Loucy (cell line): ENCODE measurements around the gene SGPL1.

Source experiments
- H2AFZ ChIP-seq: fragments of 200-600 bp; sonication (generic); 2 replicates; pipeline ENCODE4 v1.6.0; 2016; ENCODE audit warnings: antibody characterized with exemption, mild to moderate bottlenecking, low read length, moderate library complexity
- H3F3A ChIP-seq: fragments of 200-600 bp; 2 replicates; pipeline ENCODE4 v1.6.0; 2016; ENCODE audit warnings: antibody characterized with exemption, low read depth, mild to moderate bottlenecking
- H3K27me3 ChIP-seq: fragments of 200-600 bp; sonication (generic); 2 replicates; pipeline ENCODE4 v1.6.1; 2014; ENCODE audit warnings: low read length, mild to moderate bottlenecking; ENCODE audit not compliant: insufficient read depth, poor library complexity, severe bottlenecking
- H3K36me3 ChIP-seq: fragments of 200-600 bp; sonication (generic); 2 replicates; pipeline ENCODE4 v1.6.1; 2016; ENCODE audit warnings: low read length; ENCODE audit not compliant: insufficient read depth
- H3K4me1 ChIP-seq: fragments of 200-600 bp; sonication (generic); 2 replicates; pipeline ENCODE4 v1.5.1; 2014; ENCODE audit warnings: low read length, mild to moderate bottlenecking; ENCODE audit not compliant: insufficient read depth, poor library complexity, severe bottlenecking
- H3K4me2 ChIP-seq: fragments of 200-600 bp; sonication (generic); 2 replicates; pipeline ENCODE4 v1.6.0; 2014; ENCODE audit warnings: antibody characterized with exemption, low read length, low read depth, mild to moderate bottlenecking; ENCODE audit not compliant: poor library complexity, severe bottlenecking
- H3K4me3 ChIP-seq: fragments of 200-600 bp; sonication (generic); 2 replicates; pipeline ENCODE4 v1.5.1; 2014; ENCODE audit warnings: low read length, mild to moderate bottlenecking, mixed read lengths; ENCODE audit not compliant: poor library complexity, severe bottlenecking
- H3K79me2 ChIP-seq: fragments of 200-600 bp; sonication (generic); 2 replicates; pipeline ENCODE4 v1.6.1; 2014; ENCODE audit warnings: low read length; ENCODE audit not compliant: insufficient read depth
- H3K9ac ChIP-seq: fragments of 200-600 bp; sonication (generic); 2 replicates; pipeline ENCODE4 v1.6.0; 2014; ENCODE audit warnings: mild to moderate bottlenecking, low read depth, low read length, moderate library complexity; ENCODE audit not compliant: poor library complexity, severe bottlenecking
- H3K9me2 ChIP-seq: fragments of 200-600 bp; sonication (generic); replicated peaks from 2 replicates; pipeline ENCODE4 v1.6.1; 2016; ENCODE audit warnings: low read depth, low read length, mixed read lengths
- H3K9me3 ChIP-seq: fragments of 200-600 bp; sonication (generic); 2 replicates; pipeline ENCODE4 v1.6.1; 2014; ENCODE audit warnings: mild to moderate bottlenecking, antibody characterized with exemption, low read length, low read depth; ENCODE audit not compliant: insufficient read depth
- H4K20me1 ChIP-seq: fragments of 200-600 bp; sonication (generic); 2 replicates; pipeline ENCODE4 v1.6.0; 2014; ENCODE audit warnings: antibody characterized with exemption, low read length, mild to moderate bottlenecking; ENCODE audit not compliant: insufficient read depth, poor library complexity, severe bottlenecking
- CTCF ChIP-seq: fragments of 200-600 bp; sonication (generic); conservative IDR thresholded peaks from 2 replicates; pipeline ENCODE4 v1.5.1; 2014; ENCODE audit warnings: mild to moderate bottlenecking, antibody characterized with exemption, low read length
- EZH2phosphoT487 ChIP-seq: fragments of 200-600 bp; IDR thresholded peaks from 2 replicates; pipeline ENCODE4 v1.6.1; 2018; ENCODE audit warnings: antibody characterized with exemption, mild to moderate bottlenecking, moderate library complexity, borderline replicate concordance

The SGPL1 gene

GRCh38 chr10:70838270-70838805 lies 22.6 kb downstream of the SGPL1 start:
- Histone ChIP-seq H3F3A (no peaks in the 10 kb centered on the region), H3K4me3 (no peak overlapping the region), H3K79me2 (0 out of 2 replicates have a peak, but pooled peaks cover 5% of the 10 kb centered on the region)

DNA sequence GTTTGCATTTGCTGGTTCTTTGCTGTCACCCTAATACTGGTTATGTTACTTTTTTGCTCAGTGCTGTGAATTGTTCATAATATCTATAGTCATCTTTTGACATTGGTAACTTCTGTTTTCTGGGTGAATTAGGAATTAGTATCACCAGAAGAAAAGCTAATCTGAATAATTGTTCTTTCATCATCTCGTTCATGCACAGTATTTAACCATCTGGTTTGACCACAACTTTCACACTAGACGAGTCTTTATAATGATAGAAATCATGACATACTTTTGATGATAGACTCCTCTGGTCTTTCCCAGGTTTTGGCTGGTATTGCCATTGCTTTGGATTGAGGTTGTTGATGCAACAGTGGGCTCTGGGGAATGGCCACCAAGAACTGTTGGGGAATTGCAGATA lies 25.1 kb downstream of the SGPL1 start:
- Histone ChIP-seq H4K20me1 (no peaks in the 10 kb centered on the region), H2AFZ (no peak overlapping the region), H3K9ac (no peak overlapping the region), H3F3A (no peaks in the 10 kb centered on the region), H3K36me3 (peaks cover 10% of the 10 kb centered on the region; the same call in 1 of the 2 replicates), H3K4me1 (peaks cover 10% of the 10 kb centered on the region), H3K4me3 (no peak overlapping the region), H3K9me3 (0 out of 2 replicates have a peak, but pooled peaks cover 5% of the 10 kb centered on the region), H3K79me2 (0 out of 2 replicates have a peak, but pooled peaks cover 5% of the 10 kb centered on the region), H3K9me2 (no peaks in the 10 kb centered on the region), H3K4me2 (peak overlapping the region; percentile 17), H3K27me3 (no peaks in the 10 kb centered on the region)
- TF ChIP-seq CTCF (no peak), EZH2phosphoT487 (no peak)

More at GRCh38 chr10:70838270-70838805, 22.6 kb downstream of the SGPL1 start:
- no peak overlapping the region for H2AFZ ChIP-seq
- H4K20me1 ChIP-seq = no peaks in the 10 kb centered on the region
- H3K4me1 ChIP-seq = peaks cover 14% of the 10 kb centered on the region
- no peaks in the 10 kb centered on the region for H3K9me2 ChIP-seq
- 0 out of 2 replicates have a peak, but pooled peaks cover 5% of the 10 kb centered on the region for H3K9me3 ChIP-seq
- TF ChIP-seq EZH2phosphoT487 (no peak), CTCF (no peak)
- no peaks in the 10 kb centered on the region for H3K27me3 ChIP-seq
- no peak overlapping the region for H3K9ac ChIP-seq
- H3K4me2 ChIP-seq = no peak overlapping the region
- H3K36me3 ChIP-seq = no peaks in the 10 kb centered on the region

DNA sequence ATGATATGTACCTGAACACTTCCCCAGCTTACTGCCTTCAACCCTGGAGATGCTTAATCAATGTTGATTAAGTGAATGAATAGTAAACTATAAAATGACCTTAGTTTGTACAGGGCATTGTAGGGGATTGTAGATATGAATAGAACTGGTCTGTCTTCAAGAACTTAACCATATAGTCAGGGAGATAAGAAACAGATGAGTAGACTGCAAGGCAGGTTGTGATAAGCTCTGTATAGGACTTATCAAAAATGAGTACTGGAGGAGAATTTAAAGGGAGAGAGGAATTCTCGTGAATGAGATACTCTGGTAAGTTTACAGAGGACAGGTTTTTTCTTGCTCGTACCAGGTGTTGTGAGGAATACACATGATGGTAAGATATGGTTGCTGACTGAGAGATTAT lies 27.6 kb downstream of the SGPL1 start:
- TF ChIP-seq EZH2phosphoT487 (no peak), CTCF (no peak)
- no peaks in the 10 kb centered on the region for H3K27me3 ChIP-seq
- 0 out of 2 replicates have a peak, but pooled peaks cover 5% of the 10 kb centered on the region for H3K79me2 ChIP-seq
- no peaks in the 10 kb centered on the region for H3K9me2 ChIP-seq
- H3F3A ChIP-seq = no peaks in the 10 kb centered on the region
- H3K9me3 ChIP-seq = no peaks in the 10 kb centered on the region
- H2AFZ ChIP-seq = no peak overlapping the region
- H4K20me1 ChIP-seq = no peaks in the 10 kb centered on the region
- peaks cover 19% of the 10 kb centered on the region for H3K4me1 ChIP-seq
- no peak overlapping the region for H3K4me3 ChIP-seq
- H3K9ac ChIP-seq = no peak overlapping the region
- H3K4me2 ChIP-seq = no peak overlapping the region
- H3K36me3 ChIP-seq = peaks cover 13% of the 10 kb centered on the region; the same call in 1 of the 2 replicates
